Activated CD8-positive, alpha-beta memory T cell treated with anti-CD3 and anti-CD28 coated beads, Interleukin-2, amount 10 ng/mL, durations not matched to agents 7 days and 5 days (primary cell): ENCODE data around the gene NEURL1B. TPM values are rescaled to one million over a fixed set of nuclear protein-coding genes. Genes with fewer than 3 reads are reported as not detected.
"Not testable (repeated sequence)": the region's sequence is repeated elsewhere in the genome, so short reads cannot be mapped to it uniquely, and the experiment has no call there.

ENCODE experiments used
- ATAC-seq: fragments of 150-1000 bp; cut with Tn5 transposase; one replicate; pipeline ENCODE4 v1.10.0; 2021; ENCODE audit warnings: moderate library complexity
- CTCF ChIA-PET: fragments of 350-600 bp; sonication (Branson Sonifier 250); formaldehyde crosslinking; loops from one replicate; lab custom pipeline; 2021; ENCODE audit warnings: antibody characterized with exemption; lab: Charles Lee
- DNase-seq: peaks from one replicate; pipeline ENCODE4 v3.0.0-alpha.2; 2020
- H3K27ac Mint-ChIP-seq: one replicate; pipeline ENCODE4 v1.8.0; 2021; ENCODE audit warnings: mild to moderate bottlenecking, mixed read lengths
- H3K27me3 Mint-ChIP-seq: one replicate; pipeline ENCODE4 v1.8.0; 2021; ENCODE audit warnings: mixed read lengths
- H3K36me3 Mint-ChIP-seq: one replicate; pipeline ENCODE4 v1.8.0; 2021; ENCODE audit warnings: mild to moderate bottlenecking, mixed read lengths
- H3K4me1 Mint-ChIP-seq: one replicate; pipeline ENCODE4 v1.8.0; 2021; ENCODE audit warnings: mixed read lengths
- H3K4me3 Mint-ChIP-seq: one replicate; pipeline ENCODE4 v1.8.0; 2021; ENCODE audit warnings: mild to moderate bottlenecking, moderate library complexity, mixed read lengths
- H3K9me3 Mint-ChIP-seq: one replicate; pipeline ENCODE4 v1.8.0; 2022; ENCODE audit warnings: low read depth, mixed read lengths
- total RNA-seq, 2 experiments: library from RNA; stranded (reverse); gene quantifications; one replicate each; pipeline ENCODE4 v1.2.3, GENCODE V29; 2021

The NEURL1B gene
- total RNA-seq, 2 experiments from 2014 or later: 0.26 to 1.7 TPM

DNA sequence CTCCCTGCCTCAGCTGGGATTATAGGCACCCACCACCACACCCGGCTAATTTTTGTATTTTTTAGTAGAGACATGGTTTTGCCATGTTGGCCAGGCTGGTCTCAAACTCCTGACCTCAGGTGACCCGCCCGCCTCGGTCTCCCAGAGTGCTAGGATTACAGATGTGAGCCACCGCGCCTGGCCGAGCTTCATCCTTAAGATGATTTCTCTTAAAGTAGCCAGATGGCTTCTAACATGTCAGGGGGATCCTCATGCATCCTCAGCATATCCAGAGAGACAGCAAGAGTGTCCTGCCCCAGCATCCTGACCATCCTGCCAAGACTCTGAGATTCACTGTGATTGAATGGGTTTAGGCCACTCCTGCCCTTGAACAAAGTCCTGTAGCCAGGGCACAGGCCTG, 39.5 kb upstream of the NEURL1B start:
- CTCF ChIA-PET, H3K4me3 Mint-ChIP-seq, H3K36me3 Mint-ChIP-seq, H3K27me3 Mint-ChIP-seq, ATAC-seq, H3K9me3 Mint-ChIP-seq, H3K27ac Mint-ChIP-seq, DNase-seq, H3K4me1 Mint-ChIP-seq: not testable (repeated sequence)

DNA sequence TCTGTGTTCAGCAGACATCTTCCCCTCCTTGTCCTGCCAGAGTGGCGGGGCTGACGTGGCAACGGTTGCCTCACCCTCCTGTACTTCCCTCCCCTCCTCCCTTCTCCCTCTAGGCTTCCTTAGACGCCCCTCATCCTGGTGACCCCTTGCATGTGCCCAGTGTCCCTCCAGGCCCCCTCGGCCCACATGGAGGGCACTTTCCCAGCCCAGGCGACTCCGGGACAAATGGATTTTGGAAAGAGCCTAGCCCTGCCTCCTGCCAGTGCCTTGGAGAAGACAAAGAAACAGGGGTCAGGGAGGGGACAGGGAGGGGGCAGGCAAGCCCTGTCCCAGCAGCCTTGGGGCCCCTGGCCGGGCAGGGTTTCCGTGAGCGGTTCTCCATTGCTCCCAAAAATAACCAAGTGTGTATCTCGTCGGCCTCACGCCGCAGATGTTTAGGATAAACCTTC, 38.3 kb upstream of the NEURL1B start:
- Mint-ChIP-seq H3K9me3 (no peaks in the 10 kb centered on the region), H3K36me3 (no peaks in the 10 kb centered on the region), H3K4me3 (no peak overlapping the region), H3K4me1 (no peaks in the 10 kb centered on the region), H3K27ac (no peak overlapping the region), H3K27me3 (peaks cover 16% of the 10 kb centered on the region)
- no peak for ATAC-seq
- no peak for DNase-seq
- CTCF ChIA-PET: no interaction called here

- ATAC-seq (no peak), DNase-seq (no peak)
- H3K4me3 Mint-ChIP-seq: no peak overlapping the region
- CTCF ChIA-PET: no interaction called here
- no peaks in the 10 kb centered on the region for H3K9me3 Mint-ChIP-seq
- H3K4me1 Mint-ChIP-seq: no peaks in the 10 kb centered on the region
- no peaks in the 10 kb centered on the region for H3K36me3 Mint-ChIP-seq
- H3K27me3 Mint-ChIP-seq: peaks cover 16% of the 10 kb centered on the region
- H3K27ac Mint-ChIP-seq: no peak overlapping the region
Measured at GRCh38 chr5:172603251-172603806, 37.7 kb upstream of the NEURL1B start.

DNA sequence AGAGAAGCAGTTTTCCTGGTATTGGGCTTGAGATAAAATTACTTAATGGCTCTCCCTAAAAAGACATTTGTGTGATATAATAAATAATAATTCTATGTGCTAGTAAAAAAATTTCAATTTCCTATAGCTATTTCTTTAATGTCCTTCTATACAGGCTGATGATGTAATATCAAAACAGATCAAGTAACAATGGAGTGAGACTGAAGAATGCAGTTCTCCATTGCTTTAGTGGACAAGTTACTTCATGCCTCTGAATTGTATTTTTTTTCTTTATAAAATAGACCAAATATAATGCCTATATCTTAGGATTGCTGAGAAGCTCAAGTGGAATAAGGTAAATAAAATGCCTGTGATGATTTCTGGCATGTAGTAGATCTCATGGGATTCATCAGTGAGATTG, 35.6 kb upstream of the NEURL1B start:
- Mint-ChIP-seq H3K4me3 (no peak overlapping the region), H3K27ac (no peak overlapping the region), H3K4me1 (no peaks in the 10 kb centered on the region), H3K9me3 (no peaks in the 10 kb centered on the region), H3K36me3 (no peaks in the 10 kb centered on the region), H3K27me3 (peaks cover 16% of the 10 kb centered on the region)
- CTCF ChIA-PET: no interaction called here
- DNase-seq (no peak), ATAC-seq (no peak)

GRCh38 chr5:172606156-172606785, 34.8 kb upstream of the NEURL1B start:
- no peaks in the 10 kb centered on the region for H3K4me1 Mint-ChIP-seq
- H3K27me3 Mint-ChIP-seq: peaks cover 16% of the 10 kb centered on the region
- CTCF ChIA-PET: no interaction called here
- no peaks in the 10 kb centered on the region for H3K9me3 Mint-ChIP-seq
- ATAC-seq: no peak
- H3K27ac Mint-ChIP-seq: no peak overlapping the region
- H3K36me3 Mint-ChIP-seq: no peaks in the 10 kb centered on the region
- no peak for DNase-seq
- H3K4me3 Mint-ChIP-seq: no peak overlapping the region

DNA sequence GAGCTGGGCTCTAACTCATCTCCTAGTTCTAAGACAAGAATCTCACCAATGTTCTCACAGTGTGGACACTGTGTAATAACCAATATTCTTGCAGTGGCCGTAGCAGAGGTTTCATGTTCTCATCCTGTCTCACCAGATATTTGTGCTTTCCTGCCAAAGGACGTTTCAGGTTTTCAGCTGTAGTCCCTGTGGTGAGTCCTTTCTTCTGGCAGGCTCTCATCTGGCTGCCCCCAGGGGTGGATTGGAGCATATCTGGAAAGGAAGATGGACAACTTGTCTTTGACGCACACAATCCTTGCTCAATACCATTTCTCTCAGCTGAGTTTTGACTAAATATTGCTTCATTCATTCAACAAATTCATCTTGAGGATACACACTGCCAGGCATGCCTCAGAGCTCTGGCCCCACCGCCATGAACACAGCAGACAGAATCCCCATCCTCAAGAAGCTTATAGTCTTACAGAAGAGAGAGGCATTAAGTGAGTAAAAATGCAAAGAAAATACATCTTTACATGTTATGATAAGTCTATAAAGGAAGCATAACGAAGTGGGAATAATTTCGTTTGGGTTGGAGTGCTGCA, 33.8 kb upstream of the NEURL1B start:
- no peaks in the 10 kb centered on the region for H3K9me3 Mint-ChIP-seq
- DNase-seq (no peak), ATAC-seq (no peak)
- H3K27ac Mint-ChIP-seq: no peak overlapping the region
- H3K4me1 Mint-ChIP-seq: no peaks in the 10 kb centered on the region
- no peaks in the 10 kb centered on the region for H3K36me3 Mint-ChIP-seq
- no peak overlapping the region for H3K4me3 Mint-ChIP-seq
- H3K27me3 Mint-ChIP-seq: peaks cover 16% of the 10 kb centered on the region
- CTCF ChIA-PET: no interaction called here

- DNase-seq: no peak
- no peak for ATAC-seq
- no peaks in the 10 kb centered on the region for H3K4me1 Mint-ChIP-seq
- no peak overlapping the region for H3K4me3 Mint-ChIP-seq
- H3K27ac Mint-ChIP-seq: no peak overlapping the region
- no peaks in the 10 kb centered on the region for H3K36me3 Mint-ChIP-seq
- H3K27me3 Mint-ChIP-seq: peaks cover 22% of the 10 kb centered on the region
- no peaks in the 10 kb centered on the region for H3K9me3 Mint-ChIP-seq
- CTCF ChIA-PET: interaction anchor here (0.6 kb wide), 1 partner anchor 285 kb away, joined by 3 read pairs; no protein-coding TSS in a partner anchor
Measured at GRCh38 chr5:172608773-172609172, 32.3 kb upstream of the NEURL1B start.

GRCh38 chr5:172610643-172611042, 30.4 kb upstream of the NEURL1B start:
- CTCF ChIA-PET: no interaction called here
- H3K36me3 Mint-ChIP-seq: no peaks in the 10 kb centered on the region
- H3K9me3 Mint-ChIP-seq: no peaks in the 10 kb centered on the region
- no peak overlapping the region for H3K4me3 Mint-ChIP-seq
- DNase-seq (no peak), ATAC-seq (no peak)
- peaks cover 27% of the 10 kb centered on the region for H3K27me3 Mint-ChIP-seq
- H3K27ac Mint-ChIP-seq: no peak overlapping the region
- no peaks in the 10 kb centered on the region for H3K4me1 Mint-ChIP-seq

- Mint-ChIP-seq H3K27me3 (peaks cover 18% of the 10 kb centered on the region), H3K4me1 (no peaks in the 10 kb centered on the region), H3K9me3 (no peaks in the 10 kb centered on the region), H3K27ac (no peak overlapping the region), H3K4me3 (no peak overlapping the region), H3K36me3 (no peaks in the 10 kb centered on the region)
- CTCF ChIA-PET: no interaction called here
- no peak for ATAC-seq
- no peak for DNase-seq
Measured at GRCh38 chr5:172611913-172612312, 29.1 kb upstream of the NEURL1B start.

DNA sequence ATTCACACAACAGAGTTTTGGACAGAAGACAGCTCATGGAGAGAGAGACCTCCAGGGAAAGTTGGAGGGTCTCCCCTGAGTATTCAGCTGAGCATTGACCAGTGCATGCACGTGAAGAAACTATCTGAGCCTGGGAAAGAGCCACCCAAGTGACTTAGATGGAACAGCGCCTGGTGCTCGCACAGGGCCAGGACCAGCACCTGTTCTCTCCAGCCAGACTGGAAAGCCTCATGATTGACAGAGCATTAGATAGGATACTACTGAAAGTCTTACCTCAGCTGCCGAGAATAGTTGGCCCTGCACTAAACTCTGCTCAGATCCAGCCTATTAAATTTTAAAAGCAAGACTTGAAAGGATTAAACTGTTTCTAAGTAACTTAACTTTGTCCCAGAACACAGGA, 28.3 kb upstream of the NEURL1B start:
- Mint-ChIP-seq H3K36me3 (no peaks in the 10 kb centered on the region), H3K27me3 (peaks cover 11% of the 10 kb centered on the region), H3K9me3 (no peaks in the 10 kb centered on the region), H3K4me3 (no peak overlapping the region), H3K27ac (no peak overlapping the region), H3K4me1 (no peaks in the 10 kb centered on the region)
- DNase-seq (no peak), ATAC-seq (no peak)
- CTCF ChIA-PET: no interaction called here

DNA sequence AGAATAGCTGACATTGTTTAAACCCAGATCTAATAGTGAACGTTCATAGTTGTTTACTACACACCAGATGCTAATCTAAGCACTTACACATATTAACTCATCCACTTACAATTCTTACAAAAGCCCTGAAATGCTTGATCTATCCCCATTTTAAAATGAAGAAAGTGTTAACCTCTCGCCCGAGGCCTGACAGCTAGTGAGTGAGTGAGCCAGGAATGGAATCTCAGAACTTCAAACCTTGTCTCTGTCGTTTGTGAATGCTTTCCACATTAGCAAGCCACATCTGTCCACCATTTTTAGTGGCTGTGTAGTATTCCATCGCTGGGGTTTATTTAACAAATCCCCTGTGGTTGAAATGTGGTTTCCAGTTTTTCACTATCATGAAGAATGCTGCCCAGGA, 24.9 kb upstream of the NEURL1B start:
- Mint-ChIP-seq H3K4me1 (no peaks in the 10 kb centered on the region), H3K9me3 (no peaks in the 10 kb centered on the region), H3K27me3 (peaks cover 11% of the 10 kb centered on the region), H3K27ac (no peak overlapping the region), H3K36me3 (no peaks in the 10 kb centered on the region), H3K4me3 (no peak overlapping the region)
- ATAC-seq (no peak), DNase-seq (no peak)
- CTCF ChIA-PET: no interaction called here

DNA sequence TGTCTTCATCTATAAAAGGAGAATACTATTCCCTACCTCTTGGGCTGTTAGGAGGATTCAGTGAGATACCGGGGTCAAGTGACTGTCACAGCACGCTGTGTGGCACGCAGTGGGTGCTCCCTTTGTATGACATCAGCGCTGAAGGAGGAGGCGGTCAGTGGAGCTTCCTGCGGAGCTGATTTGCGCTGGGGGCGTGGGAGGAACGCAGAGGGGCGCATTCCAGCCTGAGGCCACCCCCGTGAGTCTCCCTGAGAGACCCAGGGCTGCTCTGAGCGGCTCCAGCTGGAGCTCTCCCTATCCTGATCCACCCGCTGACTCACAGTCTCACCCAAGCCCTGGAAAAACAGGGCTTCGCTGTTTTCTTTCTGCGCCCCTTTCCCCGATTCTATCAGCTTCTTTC, 24.3 kb upstream of the NEURL1B start:
- H3K9me3 Mint-ChIP-seq: no peaks in the 10 kb centered on the region
- no peaks in the 10 kb centered on the region for H3K4me1 Mint-ChIP-seq
- no peak overlapping the region for H3K27ac Mint-ChIP-seq
- no peak overlapping the region for H3K4me3 Mint-ChIP-seq
- no peaks in the 10 kb centered on the region for H3K36me3 Mint-ChIP-seq
- CTCF ChIA-PET: no interaction called here
- ATAC-seq: no peak
- peaks cover 11% of the 10 kb centered on the region for H3K27me3 Mint-ChIP-seq
- DNase-seq: no peak

GRCh38 chr5:172617817-172618216, 23.2 kb upstream of the NEURL1B start:
- Mint-ChIP-seq H3K27me3 (peaks cover 11% of the 10 kb centered on the region), H3K4me1 (no peaks in the 10 kb centered on the region), H3K4me3 (no peak overlapping the region), H3K9me3 (no peaks in the 10 kb centered on the region), H3K36me3 (no peaks in the 10 kb centered on the region), H3K27ac (no peak overlapping the region)
- CTCF ChIA-PET: no interaction called here
- DNase-seq (no peak), ATAC-seq (no peak)

- CTCF ChIA-PET: no interaction called here
Measured at GRCh38 chr5:172618574-172619365, 22.3 kb upstream of the NEURL1B start.

More at GRCh38 chr5:172618574-172619365, 22.3 kb upstream of the NEURL1B start:
- Mint-ChIP-seq H3K27me3 (peaks cover 5% of the 10 kb centered on the region), H3K9me3 (no peaks in the 10 kb centered on the region), H3K4me1 (no peaks in the 10 kb centered on the region), H3K4me3 (no peak overlapping the region), H3K27ac (no peak overlapping the region), H3K36me3 (no peaks in the 10 kb centered on the region)
- no peak for ATAC-seq
- no peak for DNase-seq
